HTR-8/SVneo (cell line): Measurements from ENCODE around the gene NTSR2.

Experiments used
- DNase-seq: peaks from one replicate; pipeline ENCODE4 v3.0.0; 2011; ENCODE audit warnings: low spot score, mixed read lengths; ENCODE audit not compliant: insufficient read length
- FAIRE-seq: peaks from 2 replicates; lab custom pipeline; 2011; peaks lifted over from hg19 to GRCh38; lab: Jason Lieb, UNC

NTSR2 gene

GRCh38 chr2:11659115-11659475 is 10.9 kb downstream of the NTSR2 start:
- FAIRE-seq = no peak

GRCh38 chr2:11658208-11659114 is 11.5 kb downstream of the NTSR2 start:
- no peak for FAIRE-seq
- DNase-seq = no peak

More at GRCh38 chr2:11659115-11659475, 10.9 kb downstream of the NTSR2 start:
- no peak for DNase-seq

GRCh38 chr2:11657646-11658045 is 12.3 kb downstream of the NTSR2 start:
- DNase-seq = no peak
- no peak for FAIRE-seq

- FAIRE-seq = peak; percentile 85
- DNase-seq = no peak
Observed at GRCh38 chr2:11657195-11657594, 12.8 kb downstream of the NTSR2 start.

GRCh38 chr2:11656671-11657101 is 13.3 kb downstream of the NTSR2 start:
- DNase-seq (no peak), FAIRE-seq (no peak)

- DNase-seq = no peak
- no peak for FAIRE-seq
Observed at GRCh38 chr2:11656252-11656651, 13.7 kb downstream of the NTSR2 start.

GRCh38 chr2:11655495-11655894 is 14.5 kb downstream of the NTSR2 start:
- FAIRE-seq (no peak), DNase-seq (no peak)

GRCh38 chr2:11652553-11652952 is 17.4 kb downstream of the NTSR2 start:
- FAIRE-seq = no peak

GRCh38 chr2:11651856-11652548 is 18.0 kb downstream of the NTSR2 start:
- FAIRE-seq (no peak), DNase-seq (no peak)

More at GRCh38 chr2:11652553-11652952, 17.4 kb downstream of the NTSR2 start:
- DNase-seq = no peak

- no peak for DNase-seq
- no peak for FAIRE-seq
Observed at GRCh38 chr2:11649093-11649492, 20.9 kb downstream of the NTSR2 start.

GRCh38 chr2:11647834-11648600 is 22.0 kb downstream of the NTSR2 start:
- FAIRE-seq = no peak

GRCh38 chr2:11646530-11646929 is 23.5 kb downstream of the NTSR2 start:
- DNase-seq (no peak), FAIRE-seq (no peak)

More at GRCh38 chr2:11647834-11648600, 22.0 kb downstream of the NTSR2 start:
- DNase-seq = peak; percentile 26

- FAIRE-seq (no peak), DNase-seq (no peak)
Observed at GRCh38 chr2:11644293-11644692, 25.7 kb downstream of the NTSR2 start.

- DNase-seq (no peak), FAIRE-seq (no peak)
Observed at GRCh38 chr2:11642972-11643371, 27.0 kb downstream of the NTSR2 start.

GRCh38 chr2:11640132-11640531 is 29.9 kb downstream of the NTSR2 start:
- no peak for FAIRE-seq

GRCh38 chr2:11639503-11639902 is 30.5 kb downstream of the NTSR2 start:
- FAIRE-seq = no peak
- no peak for DNase-seq

More at GRCh38 chr2:11640132-11640531, 29.9 kb downstream of the NTSR2 start:
- no peak for DNase-seq

GRCh38 chr2:11637546-11637945 is 32.4 kb downstream of the NTSR2 start:
- DNase-seq (no peak), FAIRE-seq (no peak)

- FAIRE-seq = no peak
Observed at GRCh38 chr2:11636593-11637295, 33.3 kb downstream of the NTSR2 start.

GRCh38 chr2:11635141-11635540 is 34.9 kb downstream of the NTSR2 start:
- no peak for DNase-seq
- no peak for FAIRE-seq

More at GRCh38 chr2:11636593-11637295, 33.3 kb downstream of the NTSR2 start:
- no peak for DNase-seq

GRCh38 chr2:11634584-11634983 is 35.4 kb downstream of the NTSR2 start:
- DNase-seq (no peak), FAIRE-seq (no peak)
